H1 (cell line): Measurements from ENCODE around the gene CNNM1. TPM values are rescaled to one million over a fixed set of nuclear protein-coding genes. Genes with fewer than 3 reads are reported as not detected.

ENCODE experiments used
- KDM5A ChIP-seq: fragments of 200-600 bp; IDR thresholded peaks from 2 replicates; pipeline ENCODE4 v1.7.1; 2012; ENCODE audit warnings: mild to moderate bottlenecking, low read length, inconsistent platforms, mixed read lengths
- NRF1 ChIP-seq: IDR thresholded peaks from 2 replicates; pipeline ENCODE4 v1.6.1; 2011; ENCODE audit warnings: mild to moderate bottlenecking, low read depth, low read length, improper control_type of control experiment
- RFX5 ChIP-seq: IDR thresholded peaks from 2 replicates; pipeline ENCODE4 v1.6.1; 2011; ENCODE audit warnings: low read depth, low read length, improper control_type of control experiment, borderline replicate concordance
- polyA plus RNA-seq, 7 experiments: library from polyadenylated mRNA; depleted of rRNA in 3 of 7; stranded (reverse) in 5 of 7; unstranded in 2 of 7; fragments of >200 nt in 5 of 7; fragments of 200-250 nt in 2 of 7; gene quantifications; 1 replicate in 5 of 7; 2 replicates in 1 of 7; 4 replicates in 1 of 7; pipeline versions ENCODE4 v1.2.1 to v1.2.3, GENCODE V29; 2011 to 2013; ENCODE audit warnings: missing spikeins in 2 of 7, mixed read lengths in 2 of 7
- total RNA-seq: library from RNA; stranded (reverse); fragmentation: NEBNext Ultra II Directional; extraction: Animal tissue kit (Norgen Biotek cat#: 25700); gene quantifications from 2 replicates; pipeline ENCODE4 v1.2.1, GENCODE V29; 2021
- TF ChIP-seq, protein P1 (sequence below): fragments of 300-600 bp; sonication (generic); IDR thresholded peaks from 2 replicates; pipeline ENCODE4 v1.7.1; 2012; ENCODE audit warnings: low read length, moderate library complexity, mild to moderate bottlenecking, inconsistent platforms; ENCODE audit not compliant: insufficient replicate concordance
- TF ChIP-seq, protein P2 (sequence below): IDR thresholded peaks from 2 replicates; pipeline ENCODE4 v1.6.1; 2011; ENCODE audit warnings: low read depth, mild to moderate bottlenecking, low read length; ENCODE audit not compliant: insufficient read depth

Gene CNNM1
- total and polyA plus RNA-seq, 2 of the 8 experiments (the other 6 are each of a cell fraction or from before 2014, with no cell fraction given), result 0.74 to 0.92 TPM

DNA sequence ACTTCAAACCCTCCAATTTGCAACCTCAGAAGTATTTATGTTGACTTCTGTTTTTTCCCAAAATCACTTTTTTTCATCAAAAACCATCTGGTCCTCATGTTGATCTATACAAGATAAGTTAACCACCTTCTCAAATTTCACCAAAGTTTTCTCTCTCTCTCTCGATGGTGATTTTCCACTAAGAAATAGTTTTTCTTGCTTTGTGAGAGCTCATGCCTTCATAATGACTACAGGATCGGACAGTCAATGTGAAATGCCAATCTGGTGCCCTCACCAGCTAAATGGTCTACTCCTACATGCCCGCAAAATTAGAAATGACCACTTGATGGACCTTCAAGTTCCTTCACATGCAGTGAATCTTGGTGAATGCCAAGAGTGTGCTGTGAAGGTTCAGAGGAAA, 40.4 kb downstream of the CNNM1 start (continued):
- TF ChIP-seq, protein P1, sequence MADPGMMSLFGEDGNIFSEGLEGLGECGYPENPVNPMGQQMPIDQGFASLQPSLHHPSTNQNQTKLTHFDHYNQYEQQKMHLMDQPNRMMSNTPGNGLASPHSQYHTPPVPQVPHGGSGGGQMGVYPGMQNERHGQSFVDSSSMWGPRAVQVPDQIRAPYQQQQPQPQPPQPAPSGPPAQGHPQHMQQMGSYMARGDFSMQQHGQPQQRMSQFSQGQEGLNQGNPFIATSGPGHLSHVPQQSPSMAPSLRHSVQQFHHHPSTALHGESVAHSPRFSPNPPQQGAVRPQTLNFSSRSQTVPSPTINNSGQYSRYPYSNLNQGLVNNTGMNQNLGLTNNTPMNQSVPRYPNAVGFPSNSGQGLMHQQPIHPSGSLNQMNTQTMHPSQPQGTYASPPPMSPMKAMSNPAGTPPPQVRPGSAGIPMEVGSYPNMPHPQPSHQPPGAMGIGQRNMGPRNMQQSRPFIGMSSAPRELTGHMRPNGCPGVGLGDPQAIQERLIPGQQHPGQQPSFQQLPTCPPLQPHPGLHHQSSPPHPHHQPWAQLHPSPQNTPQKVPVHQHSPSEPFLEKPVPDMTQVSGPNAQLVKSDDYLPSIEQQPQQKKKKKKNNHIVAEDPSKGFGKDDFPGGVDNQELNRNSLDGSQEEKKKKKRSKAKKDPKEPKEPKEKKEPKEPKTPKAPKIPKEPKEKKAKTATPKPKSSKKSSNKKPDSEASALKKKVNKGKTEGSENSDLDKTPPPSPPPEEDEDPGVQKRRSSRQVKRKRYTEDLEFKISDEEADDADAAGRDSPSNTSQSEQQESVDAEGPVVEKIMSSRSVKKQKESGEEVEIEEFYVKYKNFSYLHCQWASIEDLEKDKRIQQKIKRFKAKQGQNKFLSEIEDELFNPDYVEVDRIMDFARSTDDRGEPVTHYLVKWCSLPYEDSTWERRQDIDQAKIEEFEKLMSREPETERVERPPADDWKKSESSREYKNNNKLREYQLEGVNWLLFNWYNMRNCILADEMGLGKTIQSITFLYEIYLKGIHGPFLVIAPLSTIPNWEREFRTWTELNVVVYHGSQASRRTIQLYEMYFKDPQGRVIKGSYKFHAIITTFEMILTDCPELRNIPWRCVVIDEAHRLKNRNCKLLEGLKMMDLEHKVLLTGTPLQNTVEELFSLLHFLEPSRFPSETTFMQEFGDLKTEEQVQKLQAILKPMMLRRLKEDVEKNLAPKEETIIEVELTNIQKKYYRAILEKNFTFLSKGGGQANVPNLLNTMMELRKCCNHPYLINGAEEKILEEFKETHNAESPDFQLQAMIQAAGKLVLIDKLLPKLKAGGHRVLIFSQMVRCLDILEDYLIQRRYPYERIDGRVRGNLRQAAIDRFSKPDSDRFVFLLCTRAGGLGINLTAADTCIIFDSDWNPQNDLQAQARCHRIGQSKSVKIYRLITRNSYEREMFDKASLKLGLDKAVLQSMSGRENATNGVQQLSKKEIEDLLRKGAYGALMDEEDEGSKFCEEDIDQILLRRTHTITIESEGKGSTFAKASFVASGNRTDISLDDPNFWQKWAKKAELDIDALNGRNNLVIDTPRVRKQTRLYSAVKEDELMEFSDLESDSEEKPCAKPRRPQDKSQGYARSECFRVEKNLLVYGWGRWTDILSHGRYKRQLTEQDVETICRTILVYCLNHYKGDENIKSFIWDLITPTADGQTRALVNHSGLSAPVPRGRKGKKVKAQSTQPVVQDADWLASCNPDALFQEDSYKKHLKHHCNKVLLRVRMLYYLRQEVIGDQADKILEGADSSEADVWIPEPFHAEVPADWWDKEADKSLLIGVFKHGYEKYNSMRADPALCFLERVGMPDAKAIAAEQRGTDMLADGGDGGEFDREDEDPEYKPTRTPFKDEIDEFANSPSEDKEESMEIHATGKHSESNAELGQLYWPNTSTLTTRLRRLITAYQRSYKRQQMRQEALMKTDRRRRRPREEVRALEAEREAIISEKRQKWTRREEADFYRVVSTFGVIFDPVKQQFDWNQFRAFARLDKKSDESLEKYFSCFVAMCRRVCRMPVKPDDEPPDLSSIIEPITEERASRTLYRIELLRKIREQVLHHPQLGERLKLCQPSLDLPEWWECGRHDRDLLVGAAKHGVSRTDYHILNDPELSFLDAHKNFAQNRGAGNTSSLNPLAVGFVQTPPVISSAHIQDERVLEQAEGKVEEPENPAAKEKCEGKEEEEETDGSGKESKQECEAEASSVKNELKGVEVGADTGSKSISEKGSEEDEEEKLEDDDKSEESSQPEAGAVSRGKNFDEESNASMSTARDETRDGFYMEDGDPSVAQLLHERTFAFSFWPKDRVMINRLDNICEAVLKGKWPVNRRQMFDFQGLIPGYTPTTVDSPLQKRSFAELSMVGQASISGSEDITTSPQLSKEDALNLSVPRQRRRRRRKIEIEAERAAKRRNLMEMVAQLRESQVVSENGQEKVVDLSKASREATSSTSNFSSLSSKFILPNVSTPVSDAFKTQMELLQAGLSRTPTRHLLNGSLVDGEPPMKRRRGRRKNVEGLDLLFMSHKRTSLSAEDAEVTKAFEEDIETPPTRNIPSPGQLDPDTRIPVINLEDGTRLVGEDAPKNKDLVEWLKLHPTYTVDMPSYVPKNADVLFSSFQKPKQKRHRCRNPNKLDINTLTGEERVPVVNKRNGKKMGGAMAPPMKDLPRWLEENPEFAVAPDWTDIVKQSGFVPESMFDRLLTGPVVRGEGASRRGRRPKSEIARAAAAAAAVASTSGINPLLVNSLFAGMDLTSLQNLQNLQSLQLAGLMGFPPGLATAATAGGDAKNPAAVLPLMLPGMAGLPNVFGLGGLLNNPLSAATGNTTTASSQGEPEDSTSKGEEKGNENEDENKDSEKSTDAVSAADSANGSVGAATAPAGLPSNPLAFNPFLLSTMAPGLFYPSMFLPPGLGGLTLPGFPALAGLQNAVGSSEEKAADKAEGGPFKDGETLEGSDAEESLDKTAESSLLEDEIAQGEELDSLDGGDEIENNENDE, result no peak
- TF ChIP-seq, protein P2, sequence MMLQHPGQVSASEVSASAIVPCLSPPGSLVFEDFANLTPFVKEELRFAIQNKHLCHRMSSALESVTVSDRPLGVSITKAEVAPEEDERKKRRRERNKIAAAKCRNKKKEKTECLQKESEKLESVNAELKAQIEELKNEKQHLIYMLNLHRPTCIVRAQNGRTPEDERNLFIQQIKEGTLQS, result no peak
- TF ChIP-seq NRF1 (no peak), RFX5 (no peak), KDM5A (no peak)
- TF ChIP-seq, all 59 proteins: peak for 0
